ENCODE data around the gene DOCK4.

DOCK4 gene

GRCh38 chr7:111752022-111752582 is 454.1 kb downstream of the DOCK4 start:
- H3K27me3 ChIP-seq (ENCODE audit: insufficient read depth, poor library complexity, severe bottlenecking) = no peaks in the 10 kb centered on the region
- TF ChIP-seq SPI1 (IDR thresholded peaks at IDR 0.05; ENCODE audit: borderline replicate concordance, low read depth) (no peak), GABPA (IDR thresholded peaks at IDR 0.05; ENCODE audit: low read depth) (no peak), POLR2AphosphoS5 (IDR thresholded peaks at IDR 0.05; ENCODE audit: low read depth) (no peak), CTCF (IDR thresholded peaks at IDR 0.05; ENCODE audit: insufficient read depth, low read length) (peak; percentile 68)
- TF ChIP-seq, protein P1, sequence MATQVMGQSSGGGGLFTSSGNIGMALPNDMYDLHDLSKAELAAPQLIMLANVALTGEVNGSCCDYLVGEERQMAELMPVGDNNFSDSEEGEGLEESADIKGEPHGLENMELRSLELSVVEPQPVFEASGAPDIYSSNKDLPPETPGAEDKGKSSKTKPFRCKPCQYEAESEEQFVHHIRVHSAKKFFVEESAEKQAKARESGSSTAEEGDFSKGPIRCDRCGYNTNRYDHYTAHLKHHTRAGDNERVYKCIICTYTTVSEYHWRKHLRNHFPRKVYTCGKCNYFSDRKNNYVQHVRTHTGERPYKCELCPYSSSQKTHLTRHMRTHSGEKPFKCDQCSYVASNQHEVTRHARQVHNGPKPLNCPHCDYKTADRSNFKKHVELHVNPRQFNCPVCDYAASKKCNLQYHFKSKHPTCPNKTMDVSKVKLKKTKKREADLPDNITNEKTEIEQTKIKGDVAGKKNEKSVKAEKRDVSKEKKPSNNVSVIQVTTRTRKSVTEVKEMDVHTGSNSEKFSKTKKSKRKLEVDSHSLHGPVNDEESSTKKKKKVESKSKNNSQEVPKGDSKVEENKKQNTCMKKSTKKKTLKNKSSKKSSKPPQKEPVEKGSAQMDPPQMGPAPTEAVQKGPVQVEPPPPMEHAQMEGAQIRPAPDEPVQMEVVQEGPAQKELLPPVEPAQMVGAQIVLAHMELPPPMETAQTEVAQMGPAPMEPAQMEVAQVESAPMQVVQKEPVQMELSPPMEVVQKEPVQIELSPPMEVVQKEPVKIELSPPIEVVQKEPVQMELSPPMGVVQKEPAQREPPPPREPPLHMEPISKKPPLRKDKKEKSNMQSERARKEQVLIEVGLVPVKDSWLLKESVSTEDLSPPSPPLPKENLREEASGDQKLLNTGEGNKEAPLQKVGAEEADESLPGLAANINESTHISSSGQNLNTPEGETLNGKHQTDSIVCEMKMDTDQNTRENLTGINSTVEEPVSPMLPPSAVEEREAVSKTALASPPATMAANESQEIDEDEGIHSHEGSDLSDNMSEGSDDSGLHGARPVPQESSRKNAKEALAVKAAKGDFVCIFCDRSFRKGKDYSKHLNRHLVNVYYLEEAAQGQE (IDR thresholded peaks at IDR 0.05; ENCODE audit: insufficient replicate concordance, low read depth) = no peak
- no peak overlapping the region for H3K4me3 ChIP-seq (replicated peaks; ENCODE audit: insufficient read depth, low read length)
- peak; percentile 24 to 70 for DNase-seq (ENCODE audit: low read depth in 1 of 2, low spot score in 1 of 2)
- no peak overlapping the region for H3K27ac ChIP-seq (replicated peaks)

- TF ChIP-seq CTCF (IDR thresholded peaks at IDR 0.05; ENCODE audit: insufficient read depth, low read length) = no peak
- TF ChIP-seq POLR2AphosphoS5 (IDR thresholded peaks at IDR 0.05; ENCODE audit: low read depth) = no peak
- TF ChIP-seq, protein P1 (IDR thresholded peaks at IDR 0.05; ENCODE audit: insufficient replicate concordance, low read depth) = no peak
- no peak for TF ChIP-seq GABPA (IDR thresholded peaks at IDR 0.05; ENCODE audit: low read depth)
- no peak for DNase-seq (ENCODE audit: low read depth in 1 of 2, low spot score in 1 of 2)
- no peak overlapping the region for H3K4me3 ChIP-seq (replicated peaks; ENCODE audit: insufficient read depth, low read length)
- no peaks in the 10 kb centered on the region for H3K27me3 ChIP-seq (ENCODE audit: insufficient read depth, poor library complexity, severe bottlenecking)
- no peak overlapping the region for H3K27ac ChIP-seq (replicated peaks)
Observed at GRCh38 chr7:111750878-111751277, 455.3 kb downstream of the DOCK4 start.

GRCh38 chr7:111750228-111750627 is 456.0 kb downstream of the DOCK4 start:
- TF ChIP-seq CTCF (IDR thresholded peaks at IDR 0.05; ENCODE audit: insufficient read depth, low read length) = no peak
- TF ChIP-seq GABPA (IDR thresholded peaks at IDR 0.05; ENCODE audit: low read depth) = no peak
- TF ChIP-seq SPI1 (IDR thresholded peaks at IDR 0.05; ENCODE audit: borderline replicate concordance, low read depth) = no peak
- TF ChIP-seq POLR2AphosphoS5 (IDR thresholded peaks at IDR 0.05; ENCODE audit: low read depth) = no peak
- TF ChIP-seq, protein P1 (IDR thresholded peaks at IDR 0.05; ENCODE audit: insufficient replicate concordance, low read depth) = no peak
- Histone ChIP-seq H3K27ac (replicated peaks) (no peak overlapping the region), H3K4me3 (replicated peaks; ENCODE audit: insufficient read depth, low read length) (no peak overlapping the region), H3K27me3 (ENCODE audit: insufficient read depth, poor library complexity, severe bottlenecking) (no peaks in the 10 kb centered on the region)
- no peak for DNase-seq (ENCODE audit: low read depth in 1 of 2, low spot score in 1 of 2)
